H1 (cell line): ENCODE results near the gene PRR19. TPM values are rescaled to one million over a fixed set of nuclear protein-coding genes. Genes with fewer than 3 reads are reported as not detected.

ENCODE experiments used
- ATF2 ChIP-seq: IDR thresholded peaks from 2 replicates; pipeline ENCODE4 v1.6.1; 2012; ENCODE audit warnings: low read length, inconsistent platforms
- BCL11A ChIP-seq, 2 experiments: IDR thresholded peaks; one replicate each; pipeline ENCODE4 v1.6.1; 2011; ENCODE audit warnings: low read depth in 2 of 2, low read length in 2 of 2, mild to moderate bottlenecking in 2 of 2
- CHD7 ChIP-seq: fragments of 300-600 bp; sonication (generic); IDR thresholded peaks from 2 replicates; pipeline ENCODE4 v1.7.1; 2012; ENCODE audit warnings: low read length, moderate library complexity, mild to moderate bottlenecking, inconsistent platforms; ENCODE audit not compliant: insufficient replicate concordance
- GTF2F1 ChIP-seq: IDR thresholded peaks from 2 replicates; pipeline ENCODE4 v1.6.1; 2012; ENCODE audit warnings: low read depth, low read length, improper control_type of control experiment, borderline replicate concordance
- KDM4A ChIP-seq: IDR thresholded peaks from one replicate; pipeline ENCODE4 v1.7.1; 2012; ENCODE audit warnings: low read depth, mild to moderate bottlenecking, moderate library complexity, low read length, inconsistent platforms; ENCODE audit not compliant: severe bottlenecking
- MAFK ChIP-seq: IDR thresholded peaks from 2 replicates; pipeline ENCODE4 v1.6.1; 2012; ENCODE audit warnings: low read depth, mild to moderate bottlenecking, improper control_type of control experiment, low read length
- MAX ChIP-seq: IDR thresholded peaks from 2 replicates; pipeline ENCODE4 v1.6.1; 2012; ENCODE audit warnings: inconsistent platforms
- SIX5 ChIP-seq: IDR thresholded peaks from 2 replicates; pipeline ENCODE4 v1.6.1; 2011; ENCODE audit warnings: mild to moderate bottlenecking, low read depth, low read length
- ZNF274 ChIP-seq: IDR thresholded peaks from 2 replicates; pipeline ENCODE4 v1.7.0; 2012; ENCODE audit warnings: low read length, borderline replicate concordance; ENCODE audit errors: extremely low read depth
- polyA plus RNA-seq, 7 experiments: library from polyadenylated mRNA; depleted of rRNA in 3 of 7; stranded (reverse) in 5 of 7; unstranded in 2 of 7; fragments of >200 nt in 5 of 7; fragments of 200-250 nt in 2 of 7; gene quantifications; 1 replicate in 5 of 7; 2 replicates in 1 of 7; 4 replicates in 1 of 7; pipeline versions ENCODE4 v1.2.1 to v1.2.3, GENCODE V29; 2011 to 2013; ENCODE audit warnings: missing spikeins in 2 of 7, mixed read lengths in 2 of 7
- total RNA-seq: library from RNA; stranded (reverse); fragmentation: NEBNext Ultra II Directional; extraction: Animal tissue kit (Norgen Biotek cat#: 25700); gene quantifications from 2 replicates; pipeline ENCODE4 v1.2.1, GENCODE V29; 2021

PRR19 gene
- total and polyA plus RNA-seq, 2 of the 8 experiments (the other 6 are each of a cell fraction or from before 2014, with no cell fraction given): 7.2 to 7.5 TPM

GRCh38 chr19:42268142-42268703 is 33.7 kb upstream of the PRR19 start (continued):
- no peak for TF ChIP-seq ZNF274
- TF ChIP-seq ATF2: peak; percentile 100
- peak; percentile 58 for TF ChIP-seq KDM4A
- no peak for TF ChIP-seq GTF2F1
- no peak for TF ChIP-seq MAFK
- no peak for TF ChIP-seq BCL11A (IDR thresholded peaks at IDR 0.05; ENCODE audit: low read depth in 2 of 2, low read length in 2 of 2)
- TF ChIP-seq MAX: peak; percentile 82
- no peak for TF ChIP-seq SIX5
- no peak for TF ChIP-seq CHD7
